Neural progenitor cell (in vitro differentiated cells): Measurements from ENCODE around the gene PCDHB13.

Experiments
- EZH2 ChIP-seq: fragments of 200-600 bp; sonication (generic); IDR thresholded peaks from 2 replicates; pipeline ENCODE4 v1.6.1; 2017; ENCODE audit warnings: antibody characterized with exemption, mild to moderate bottlenecking, moderate library complexity
- TF ChIP-seq, protein P1 (sequence below): fragments of 200-600 bp; sonication (generic); IDR thresholded peaks from 2 replicates; pipeline ENCODE4 v1.5.1; 2017; ENCODE audit warnings: antibody characterized with exemption, mild to moderate bottlenecking

DNA sequence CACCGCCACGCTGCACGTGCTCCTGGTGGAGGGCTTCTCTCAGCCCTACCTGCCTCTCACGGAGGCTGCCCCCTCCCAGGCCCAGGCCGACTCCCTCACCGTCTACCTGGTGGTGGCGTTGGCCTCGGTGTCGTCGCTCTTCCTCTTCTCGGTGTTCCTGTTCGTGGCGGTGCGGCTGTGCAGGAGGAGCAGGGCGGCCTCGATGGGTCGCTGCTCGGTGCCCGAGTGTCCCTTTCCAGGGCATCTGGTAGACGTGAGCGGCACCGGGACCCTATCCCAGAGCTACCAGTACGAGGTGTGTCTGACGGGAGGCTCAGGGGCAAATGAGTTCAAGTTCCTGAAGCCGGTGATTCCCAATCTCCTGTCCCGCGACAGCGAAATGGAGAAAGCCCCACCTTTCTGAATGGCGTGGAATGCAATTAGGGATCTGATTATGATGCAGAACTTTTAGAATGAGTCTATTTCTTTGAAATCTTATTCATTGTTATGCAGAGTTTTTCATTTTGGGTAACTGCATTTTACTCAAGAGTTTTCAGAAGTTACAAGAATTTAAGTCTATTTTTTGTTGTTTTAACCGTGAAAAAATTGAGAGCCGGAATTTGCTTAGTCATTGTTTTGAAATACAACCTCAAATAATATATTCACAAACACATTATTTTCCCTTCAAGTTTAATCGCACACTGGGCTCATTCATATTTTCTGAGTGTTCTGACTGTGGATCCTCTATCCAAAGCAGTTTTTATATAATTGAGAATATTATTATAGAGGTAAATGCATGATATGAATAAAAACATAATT, 23.0 kb downstream of the PCDHB13 start:
- TF ChIP-seq, protein P1, sequence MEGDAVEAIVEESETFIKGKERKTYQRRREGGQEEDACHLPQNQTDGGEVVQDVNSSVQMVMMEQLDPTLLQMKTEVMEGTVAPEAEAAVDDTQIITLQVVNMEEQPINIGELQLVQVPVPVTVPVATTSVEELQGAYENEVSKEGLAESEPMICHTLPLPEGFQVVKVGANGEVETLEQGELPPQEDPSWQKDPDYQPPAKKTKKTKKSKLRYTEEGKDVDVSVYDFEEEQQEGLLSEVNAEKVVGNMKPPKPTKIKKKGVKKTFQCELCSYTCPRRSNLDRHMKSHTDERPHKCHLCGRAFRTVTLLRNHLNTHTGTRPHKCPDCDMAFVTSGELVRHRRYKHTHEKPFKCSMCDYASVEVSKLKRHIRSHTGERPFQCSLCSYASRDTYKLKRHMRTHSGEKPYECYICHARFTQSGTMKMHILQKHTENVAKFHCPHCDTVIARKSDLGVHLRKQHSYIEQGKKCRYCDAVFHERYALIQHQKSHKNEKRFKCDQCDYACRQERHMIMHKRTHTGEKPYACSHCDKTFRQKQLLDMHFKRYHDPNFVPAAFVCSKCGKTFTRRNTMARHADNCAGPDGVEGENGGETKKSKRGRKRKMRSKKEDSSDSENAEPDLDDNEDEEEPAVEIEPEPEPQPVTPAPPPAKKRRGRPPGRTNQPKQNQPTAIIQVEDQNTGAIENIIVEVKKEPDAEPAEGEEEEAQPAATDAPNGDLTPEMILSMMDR: no peak
- no peak for TF ChIP-seq EZH2
